ENCODE data around the gene BTBD17.

Gene BTBD17

DNA sequence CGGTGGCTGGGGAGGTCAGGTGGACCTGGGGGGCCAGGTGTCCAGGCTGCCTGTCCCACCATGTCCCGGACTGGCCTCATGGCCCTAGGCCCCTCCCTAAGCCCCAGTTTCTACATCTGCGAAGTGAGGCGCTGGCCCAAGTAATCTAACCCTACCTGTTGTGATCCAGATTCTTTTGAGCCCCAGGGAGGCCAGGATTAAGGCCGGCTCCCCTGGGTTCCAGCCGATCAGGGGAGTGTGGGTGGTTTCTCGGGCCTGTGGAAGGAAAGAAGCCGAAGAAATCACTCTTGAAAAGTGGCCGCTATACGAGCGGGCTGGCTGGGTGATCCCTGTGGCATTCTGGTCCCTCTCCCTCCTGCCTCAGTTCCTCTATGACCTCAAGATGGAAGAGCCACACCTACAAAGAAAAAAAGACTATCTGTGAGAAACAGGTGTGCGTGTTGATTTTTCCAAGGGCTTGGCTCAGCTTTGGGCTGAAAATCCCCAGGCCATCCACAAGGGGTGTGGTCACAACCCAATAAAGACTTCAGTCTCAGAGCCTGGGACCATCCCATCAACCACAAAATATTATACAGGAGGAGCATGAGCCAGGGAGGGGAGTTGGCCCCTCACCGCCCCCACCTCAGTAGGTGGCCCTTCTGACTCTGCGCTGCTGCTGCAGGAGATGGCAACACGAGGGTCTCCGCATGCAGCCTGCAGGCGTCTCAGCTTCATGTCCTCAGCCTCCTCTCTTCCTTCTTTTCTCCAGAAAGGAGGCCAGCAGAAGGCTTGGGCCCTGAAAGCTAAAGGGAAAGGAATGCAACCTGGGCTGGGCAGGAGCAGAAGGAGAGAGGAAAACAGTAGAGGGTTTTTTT lies 25.9 kb upstream of the BTBD17 start:
- DNase-seq (ENCODE audit: low spot score) = no peak

DNA sequence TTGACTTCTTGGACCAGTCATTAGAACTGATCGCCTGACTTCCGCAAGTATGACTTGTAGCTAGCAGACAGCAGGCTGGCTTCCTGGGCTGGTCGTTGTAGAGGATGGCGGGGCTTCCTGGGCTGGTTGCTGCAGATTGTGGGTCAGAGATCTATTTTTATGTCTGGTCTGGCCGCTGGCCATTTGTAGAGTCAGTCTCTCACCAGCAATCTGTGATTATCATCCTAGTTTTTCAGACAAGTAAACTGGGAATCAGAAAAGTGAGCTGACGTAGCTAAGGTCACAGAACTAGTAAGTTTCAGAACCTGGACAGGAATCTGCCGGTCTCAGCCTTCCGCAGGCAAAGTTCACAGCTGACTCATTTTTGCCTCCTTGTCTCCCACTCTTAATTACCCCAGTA lies 24.7 kb upstream of the BTBD17 start:
- DNase-seq (ENCODE audit: low spot score) = no peak

DNA sequence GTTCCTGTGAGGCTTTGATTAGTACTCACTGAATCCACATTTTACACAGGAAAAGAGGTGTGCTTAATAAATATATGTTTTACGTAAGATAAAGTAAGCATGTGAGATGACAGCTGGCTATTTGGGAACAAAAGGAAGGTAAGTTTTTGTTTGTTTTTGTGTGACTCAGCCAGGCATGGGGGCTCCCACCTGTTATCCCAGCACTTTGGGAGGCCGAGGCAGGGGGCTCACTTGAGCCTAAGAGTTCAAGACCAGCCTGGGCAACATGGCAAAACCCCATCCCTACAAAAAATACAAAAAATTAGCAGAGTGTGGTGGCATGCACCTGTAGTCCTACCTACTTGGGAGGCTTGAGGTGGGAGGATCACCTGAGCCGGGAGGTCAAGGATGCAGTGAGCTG lies 23.5 kb upstream of the BTBD17 start:
- DNase-seq (ENCODE audit: low spot score) = no peak

DNA sequence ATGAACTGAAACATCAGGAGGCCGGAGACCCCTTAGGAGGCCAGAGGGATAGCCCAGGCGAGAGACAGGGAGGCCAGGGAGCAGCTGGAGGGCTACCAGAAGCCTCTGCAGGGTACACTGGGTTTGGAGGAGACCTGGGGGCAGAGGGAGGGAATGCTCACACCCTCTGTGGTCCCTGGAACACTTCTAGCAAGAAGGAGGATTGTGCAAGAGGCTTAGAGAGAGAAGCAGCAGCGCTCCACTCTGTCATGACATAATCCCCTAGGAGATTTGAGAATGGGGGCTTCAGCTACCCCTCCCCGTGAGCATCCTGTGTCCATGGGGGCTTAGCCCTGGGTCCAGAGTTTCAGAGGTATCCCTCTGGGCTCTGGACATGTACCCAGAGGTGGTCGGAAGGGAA lies 21.5 kb upstream of the BTBD17 start:
- no peak for DNase-seq (ENCODE audit: low spot score)

DNA sequence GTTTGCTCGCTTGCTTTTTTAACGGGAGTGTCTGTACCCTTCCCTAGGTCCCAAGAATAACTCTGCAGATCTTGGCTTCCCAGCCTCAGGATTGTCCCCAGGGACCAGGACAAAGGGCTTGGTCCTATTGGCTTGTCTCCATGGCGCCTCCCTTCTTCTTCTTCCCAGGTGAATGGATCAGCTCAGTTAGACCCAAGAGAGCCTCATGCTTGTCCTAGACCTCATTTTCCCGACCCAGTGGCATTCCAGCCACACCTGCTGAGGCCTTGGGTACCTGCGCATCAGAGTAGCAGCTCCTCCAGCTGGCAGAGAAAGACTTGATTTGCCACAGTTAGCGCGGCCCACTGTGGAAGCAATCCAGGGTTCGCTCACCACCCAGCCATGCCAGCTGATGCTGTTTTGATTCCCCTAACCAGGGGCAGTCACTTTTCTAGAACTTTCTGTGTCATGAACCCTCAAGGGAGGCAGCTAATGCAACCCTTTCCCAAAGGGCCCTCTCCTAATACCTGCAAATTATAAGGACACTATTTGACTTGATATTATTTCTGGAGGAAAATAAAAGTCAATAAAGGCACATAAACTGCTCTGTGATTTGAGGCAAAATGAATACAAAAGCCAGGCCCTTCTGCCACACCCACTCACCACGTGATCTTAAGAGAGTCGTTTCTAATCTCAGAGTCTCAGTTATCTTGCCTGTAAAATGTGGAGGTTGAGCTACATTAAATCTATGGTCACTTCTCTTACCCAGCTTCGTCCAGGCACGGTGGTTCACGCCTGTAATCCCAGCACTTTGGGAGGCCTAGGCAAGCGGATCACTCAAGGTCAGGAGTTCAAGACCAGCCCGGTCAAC lies 19.5 kb upstream of the BTBD17 start:
- no peak for DNase-seq (ENCODE audit: low spot score)

DNA sequence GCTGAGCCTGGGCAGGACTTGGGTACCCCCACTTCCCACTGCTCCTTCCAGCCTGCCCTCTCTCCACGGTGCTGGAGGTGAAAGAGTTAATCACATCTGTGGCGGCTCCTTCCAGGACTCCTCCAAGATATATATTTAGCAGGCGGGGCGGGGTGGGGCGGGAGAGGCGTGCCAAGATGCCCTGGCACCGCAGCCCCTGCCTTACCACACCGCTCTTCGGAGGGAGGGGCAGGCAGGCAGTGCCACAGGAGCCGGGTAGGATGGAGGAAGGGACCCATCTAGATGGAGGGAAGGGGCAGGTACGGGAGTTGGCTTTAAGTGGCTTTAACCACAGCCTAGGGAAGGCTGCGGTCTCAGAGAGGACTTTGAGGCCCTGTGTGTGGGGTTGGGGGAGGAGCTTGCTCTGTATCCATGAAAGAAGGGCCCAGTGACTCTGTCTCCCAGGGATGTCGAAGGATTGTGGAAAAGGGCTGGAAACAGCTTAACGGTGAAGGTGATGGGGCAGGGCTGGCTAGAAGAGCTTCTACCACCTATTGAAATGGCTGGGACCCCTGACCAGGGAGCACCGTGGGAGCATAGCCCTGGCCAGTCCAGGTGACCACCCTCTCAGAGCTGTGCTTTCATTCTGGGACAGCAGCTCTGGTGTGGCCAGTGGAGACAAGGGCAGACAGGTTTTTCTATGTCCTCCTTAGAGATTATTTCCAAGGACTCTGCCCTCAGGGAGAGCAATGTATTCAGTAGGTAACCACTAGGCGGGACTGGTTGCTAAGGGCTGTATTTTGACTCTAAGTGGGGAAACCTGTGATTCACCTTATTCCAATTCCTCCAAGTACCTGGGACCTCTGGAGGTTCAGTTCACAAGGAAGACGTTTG lies 18.7 kb upstream of the BTBD17 start:
- peak; percentile 51 for DNase-seq (ENCODE audit: low spot score)

DNA sequence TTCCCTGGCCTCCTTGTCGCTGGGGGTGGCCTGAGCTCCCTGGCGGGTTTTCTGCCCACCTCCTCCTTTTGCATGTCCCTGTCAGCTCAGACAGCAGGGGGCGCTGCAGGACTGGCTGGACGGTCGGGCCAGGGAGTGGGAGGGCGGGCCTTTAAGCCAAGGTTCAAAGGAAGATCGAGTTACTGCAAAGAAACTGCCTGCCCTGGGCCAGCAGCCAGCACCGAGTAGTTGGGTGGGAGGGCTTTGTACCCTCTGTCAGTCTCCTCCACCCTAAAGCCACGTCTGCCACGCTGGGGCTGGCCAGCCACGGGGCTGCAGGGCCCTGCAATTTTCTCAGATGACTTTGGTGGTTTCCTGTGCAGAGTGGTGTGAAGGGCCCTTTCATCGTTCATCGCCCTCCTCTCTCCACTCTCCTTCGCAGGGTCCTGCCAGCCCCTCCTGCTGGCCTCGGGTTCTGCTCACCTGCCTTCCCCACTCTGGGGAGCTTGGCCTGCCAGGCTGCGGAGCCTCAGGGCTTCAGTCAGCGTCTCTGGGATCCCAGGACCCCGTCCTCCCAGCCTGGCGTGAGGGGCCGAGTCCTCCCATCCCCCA lies 17.9 kb upstream of the BTBD17 start:
- DNase-seq (ENCODE audit: low spot score) = peak; percentile 100

DNA sequence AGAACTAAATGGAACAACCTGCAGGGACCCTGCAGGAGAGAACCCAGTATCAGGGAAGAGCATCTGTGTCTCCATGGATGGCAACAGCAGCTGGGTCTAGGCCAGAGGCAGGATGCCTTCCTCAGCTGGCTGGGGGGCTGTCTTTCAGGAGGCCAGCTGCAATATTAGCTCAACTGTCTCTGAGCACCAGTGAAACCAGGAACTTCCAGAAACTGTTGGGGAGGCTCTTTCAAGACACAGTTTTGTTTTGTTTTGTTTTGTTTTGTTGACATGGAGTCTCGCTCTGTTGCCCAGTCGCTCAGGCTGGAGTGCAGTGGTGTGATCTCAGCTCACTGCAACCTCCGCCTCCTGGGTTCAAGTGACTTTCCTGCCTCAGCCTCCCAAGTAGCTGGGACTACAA lies 13.2 kb upstream of the BTBD17 start:
- DNase-seq (ENCODE audit: low spot score) = no peak

DNA sequence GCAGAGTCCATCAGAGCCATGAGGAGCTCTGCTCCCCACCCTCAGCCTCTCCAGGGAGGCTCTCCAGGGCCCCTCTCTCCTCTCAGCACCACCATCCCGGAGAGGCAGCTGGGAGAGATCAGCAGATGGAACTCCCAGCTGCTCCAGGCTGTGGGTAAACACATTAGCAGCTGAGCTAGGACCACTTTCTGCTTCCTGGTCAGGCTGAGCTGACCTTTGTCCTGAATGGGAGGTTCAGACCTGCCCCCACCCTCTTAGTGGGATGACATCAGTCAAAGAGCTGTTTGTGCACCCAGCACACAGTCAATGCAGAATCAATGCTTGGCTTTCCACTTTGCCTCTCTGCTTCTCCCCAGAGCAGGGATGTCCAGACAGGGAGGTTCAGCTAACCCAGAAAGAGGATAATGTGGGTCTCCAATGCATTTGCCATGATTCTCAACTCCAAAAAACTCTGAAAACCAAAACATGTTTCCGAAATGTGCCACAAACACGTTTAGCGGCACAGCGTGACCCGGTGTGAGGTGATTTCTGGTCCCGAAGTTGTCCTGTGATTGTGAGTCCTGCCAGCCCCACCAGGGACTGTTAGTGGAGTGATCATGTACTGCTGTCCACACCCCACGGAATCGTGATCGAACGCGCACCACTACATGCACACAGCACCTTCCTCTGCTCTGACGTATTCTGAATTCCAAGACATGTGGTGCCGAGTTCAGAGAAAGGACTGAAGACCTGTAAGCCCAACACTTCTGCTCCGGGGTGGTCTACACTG lies 12.4 kb upstream of the BTBD17 start:
- DNase-seq (ENCODE audit: low spot score) = no peak

DNA sequence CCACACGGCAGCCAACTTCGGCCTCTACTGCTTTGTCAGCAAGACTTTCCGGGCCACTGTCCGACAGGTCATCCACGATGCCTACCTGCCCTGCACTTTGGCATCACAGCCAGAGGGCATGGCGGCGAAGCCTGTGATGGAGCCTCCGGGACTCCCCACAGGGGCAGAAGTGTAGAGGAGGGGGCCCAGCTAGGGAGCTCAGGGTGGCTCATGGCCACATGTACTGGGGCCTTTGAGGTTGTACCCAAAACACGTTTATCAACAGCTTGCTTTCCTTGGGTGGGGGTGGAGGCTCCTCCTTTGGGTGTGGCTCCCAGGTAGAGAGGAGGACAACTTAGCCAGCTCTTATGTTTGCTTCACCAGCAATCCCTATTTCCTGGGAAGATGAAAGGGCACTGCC lies 10.8 kb upstream of the BTBD17 start:
- no peak for DNase-seq (ENCODE audit: low spot score)

DNA sequence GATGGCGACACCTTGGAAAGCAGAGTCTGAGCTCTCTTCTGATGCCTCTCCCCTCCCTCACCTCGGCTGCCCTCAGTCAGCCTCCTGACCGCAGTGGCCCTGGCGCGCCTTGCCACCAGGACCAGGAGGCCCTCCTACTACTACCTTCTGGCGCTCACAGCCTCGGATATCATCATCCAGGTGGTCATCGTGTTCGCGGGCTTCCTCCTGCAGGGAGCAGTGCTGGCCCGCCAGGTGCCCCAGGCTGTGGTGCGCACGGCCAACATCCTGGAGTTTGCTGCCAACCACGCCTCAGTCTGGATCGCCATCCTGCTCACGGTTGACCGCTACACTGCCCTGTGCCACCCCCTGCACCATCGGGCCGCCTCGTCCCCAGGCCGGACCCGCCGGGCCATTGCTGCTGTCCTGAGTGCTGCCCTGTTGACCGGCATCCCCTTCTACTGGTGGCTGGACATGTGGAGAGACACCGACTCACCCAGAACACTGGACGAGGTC lies 10.0 kb upstream of the BTBD17 start:
- no peak for DNase-seq (ENCODE audit: low spot score)

DNA sequence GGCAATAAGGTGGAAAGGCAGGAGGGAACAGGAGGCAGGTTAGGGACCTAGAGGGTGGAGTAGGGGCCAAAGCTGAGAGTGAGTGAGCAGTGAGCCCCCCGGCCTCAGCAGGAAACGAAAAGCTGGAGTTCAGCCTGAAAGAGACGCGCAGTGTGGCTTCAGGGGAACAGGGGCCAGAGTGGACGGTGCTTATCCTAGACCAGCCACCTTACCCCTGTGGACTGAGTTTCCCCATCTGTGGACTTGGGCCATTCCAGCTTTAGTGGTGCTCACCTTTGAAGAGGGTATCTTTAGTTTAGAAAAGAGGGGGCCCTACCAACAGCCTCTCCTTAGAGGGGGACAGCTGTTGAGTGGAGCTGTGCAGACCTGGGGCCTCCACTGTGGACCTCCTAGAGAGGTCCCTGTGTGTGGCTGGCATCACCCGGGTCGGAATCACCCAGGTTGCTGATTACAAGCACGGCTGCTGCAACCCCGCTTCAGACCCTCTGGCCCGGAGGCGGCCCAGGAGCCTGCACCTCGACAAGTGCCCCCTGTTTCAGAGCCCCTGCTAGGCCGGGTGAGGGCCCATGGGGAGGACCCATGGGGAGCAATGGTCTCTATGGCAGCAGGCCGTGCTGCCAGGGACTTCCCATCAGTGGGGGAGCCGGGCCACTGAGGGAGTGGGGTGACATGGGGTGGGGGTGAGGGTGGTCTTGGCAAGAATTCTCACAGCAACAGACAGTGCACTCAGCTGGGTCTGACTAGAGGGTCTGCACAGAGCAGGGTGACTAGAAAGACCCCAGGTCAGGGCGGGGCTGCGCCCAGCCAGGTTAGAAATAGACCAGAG lies 8.2 kb upstream of the BTBD17 start:
- DNase-seq (ENCODE audit: low spot score) = no peak

DNA sequence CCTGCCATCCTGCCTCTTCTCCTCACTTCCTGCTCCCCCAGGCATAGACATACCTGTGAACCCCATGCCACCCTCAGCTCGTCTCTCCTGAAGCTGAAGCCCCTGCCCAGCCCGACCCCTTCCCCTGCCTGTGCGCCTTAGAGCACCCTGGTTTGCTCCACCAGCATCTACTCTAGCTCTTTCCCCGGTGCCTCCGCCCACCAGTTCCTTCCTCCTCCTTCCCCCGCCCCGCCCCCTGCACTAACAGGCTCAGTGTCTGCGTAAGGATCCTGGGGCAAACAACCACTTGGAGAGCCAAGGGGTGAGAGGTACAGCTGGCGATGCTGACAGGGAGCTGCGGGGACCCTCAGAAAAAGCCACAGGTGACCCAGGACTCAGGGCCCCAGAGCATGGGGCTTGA lies 7.6 kb upstream of the BTBD17 start:
- DNase-seq (ENCODE audit: low spot score) = peak; percentile 76

DNA sequence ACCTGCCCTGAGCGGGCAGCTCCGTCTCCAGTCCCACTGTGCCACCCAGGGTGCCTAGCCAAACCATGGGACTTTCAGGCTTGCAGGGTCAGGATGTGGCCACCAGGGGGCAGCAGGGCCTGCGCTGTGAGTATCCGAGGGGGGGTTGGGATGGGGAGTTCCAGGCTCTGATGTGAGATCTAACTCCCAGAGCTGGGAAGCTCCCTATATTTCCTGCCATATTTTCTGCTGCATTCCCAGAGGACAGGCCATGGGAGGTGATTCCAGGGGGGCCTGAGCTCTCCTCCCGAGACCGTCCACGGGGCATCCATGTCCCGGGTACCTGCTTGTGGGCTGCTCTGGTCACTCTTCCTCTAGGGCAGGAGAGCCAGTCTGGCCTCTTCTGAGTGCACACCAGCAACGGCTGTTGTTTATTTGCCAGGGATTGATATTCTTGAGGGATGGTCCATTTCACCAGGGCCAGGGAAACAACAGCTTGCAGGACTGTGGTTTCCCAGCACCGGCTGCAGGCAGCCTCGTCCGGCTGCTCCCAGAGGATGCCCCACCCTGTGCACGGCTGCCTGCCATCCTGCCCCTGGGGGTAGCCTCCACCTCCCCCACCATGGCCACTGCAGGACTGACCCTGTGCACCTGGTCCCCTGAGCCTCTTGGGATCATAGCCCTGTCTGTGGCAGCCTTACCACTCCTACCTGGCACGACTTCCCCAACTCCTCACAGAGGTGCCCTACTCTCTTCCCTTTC lies 6.8 kb upstream of the BTBD17 start:
- DNase-seq (ENCODE audit: low spot score) = peak; percentile 92

DNA sequence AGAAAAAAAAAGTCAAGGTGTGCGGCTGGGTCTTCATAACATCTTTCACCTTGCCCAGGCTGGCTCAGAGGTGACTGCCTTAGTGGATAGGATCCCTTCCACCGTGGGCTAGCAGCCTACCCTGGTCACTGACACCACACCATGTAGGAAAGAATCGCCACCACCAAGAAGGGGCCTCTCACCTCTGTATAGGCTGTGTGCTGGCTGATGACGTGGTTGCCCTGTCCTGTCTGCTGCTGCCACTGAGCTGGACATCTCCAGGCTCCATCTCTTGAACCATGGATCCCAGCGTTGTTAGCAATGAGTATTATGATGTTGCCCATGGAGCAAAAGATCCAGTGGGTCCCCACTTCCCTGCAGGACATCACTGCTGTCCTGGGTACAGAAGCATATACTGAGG lies 5.5 kb upstream of the BTBD17 start, which contains the start of gene GPR142:
Gene GPR142, plus strand, starts transcription at position 301 of the 400 bp plus-strand sequence. CDS start 2,035 bp downstream, outside the sequence.
- no peak for DNase-seq (ENCODE audit: low spot score)

DNA sequence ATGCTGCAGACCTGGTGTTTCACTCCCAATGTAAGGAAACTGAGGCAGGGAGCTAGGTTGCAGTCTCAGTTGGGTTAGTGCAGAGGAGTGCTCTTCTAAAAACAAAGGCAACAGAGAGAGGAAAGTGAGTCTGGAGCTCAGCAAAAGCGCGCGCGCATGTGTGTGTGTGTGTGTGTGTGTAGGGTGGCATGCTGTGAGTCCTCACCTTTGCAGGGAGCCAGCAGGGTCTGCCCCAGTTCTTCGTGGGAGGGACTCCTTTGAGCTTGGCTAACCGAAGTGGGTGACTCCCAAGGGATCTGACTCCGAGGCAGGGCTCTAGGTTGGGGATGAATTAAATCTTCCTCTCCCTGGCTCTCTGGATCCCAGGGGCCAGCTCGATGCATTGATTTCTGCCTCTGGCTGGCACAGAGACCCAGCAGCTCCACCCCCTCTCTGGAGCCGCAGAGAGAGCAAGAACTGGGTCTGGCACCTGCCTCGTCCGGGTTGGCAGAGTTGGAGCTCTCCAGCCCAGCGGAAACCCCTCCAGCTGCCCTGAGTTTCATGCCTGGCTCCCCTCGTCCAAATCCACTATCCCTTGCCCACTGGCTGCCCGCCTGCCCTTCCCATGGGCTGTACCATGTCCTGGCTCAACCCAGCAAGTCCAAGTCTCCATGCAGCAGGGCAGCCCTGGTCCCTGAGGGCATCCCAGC lies 1.3 kb upstream of the BTBD17 start:
- no peak for DNase-seq (ENCODE audit: low spot score)

DNA sequence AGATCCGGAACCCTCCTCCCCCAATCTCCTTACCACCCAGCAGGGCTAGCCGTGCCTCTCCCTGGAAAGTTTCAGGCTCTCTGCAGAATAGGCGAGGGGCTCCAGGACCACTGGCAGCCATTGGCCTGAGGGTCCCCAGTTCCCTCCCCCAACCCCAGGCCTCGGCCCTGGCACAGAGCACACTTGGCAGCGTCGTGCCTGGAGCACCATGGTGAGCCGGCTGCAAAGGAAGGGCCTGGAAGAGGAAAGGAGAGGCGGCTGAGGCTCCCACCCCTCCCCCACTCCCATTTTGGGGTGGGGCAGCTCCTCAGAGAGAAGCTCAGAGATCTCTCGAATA lies 369 bp upstream of the BTBD17 start:
- no peak for DNase-seq (ENCODE audit: low spot score)

DNA sequence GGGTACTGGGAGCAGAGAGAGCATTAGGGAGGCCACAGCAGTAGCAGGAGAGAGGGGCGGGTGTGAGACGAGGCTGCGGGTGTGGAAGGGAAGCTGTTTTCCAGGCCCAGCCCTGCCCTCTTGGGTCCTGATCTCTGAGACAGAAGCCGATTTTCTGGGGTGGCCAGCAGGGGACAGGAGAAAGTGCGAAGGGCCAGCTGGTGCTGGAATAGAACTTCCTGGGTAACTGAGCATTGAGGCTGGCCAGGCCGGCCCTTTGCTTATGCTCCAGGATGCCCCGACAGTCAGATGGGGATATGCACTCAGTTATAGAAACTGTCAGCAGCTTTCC lies 804 bp downstream of the BTBD17 start:
- no peak for DNase-seq (ENCODE audit: low spot score)

DNA sequence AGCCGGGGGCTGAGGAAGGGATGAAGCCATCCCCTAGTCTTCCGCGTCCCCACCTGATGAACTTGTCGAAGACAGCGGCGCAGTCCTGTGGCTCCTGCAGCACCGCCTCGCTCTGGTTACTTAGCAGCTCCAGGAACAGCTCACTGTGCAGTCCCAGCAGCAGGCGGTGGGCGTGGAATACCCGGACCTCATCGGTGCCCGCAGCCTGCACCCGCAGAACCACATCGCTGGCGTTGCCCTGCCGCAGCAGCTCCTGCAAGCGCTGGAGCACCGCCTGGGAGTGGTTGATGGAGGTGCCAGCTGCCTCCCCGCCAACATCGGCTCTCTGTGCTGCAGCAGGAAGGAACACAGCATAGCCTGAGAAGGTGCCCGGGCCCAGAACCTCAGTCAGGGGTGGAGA lies 1.8 kb downstream of the BTBD17 start:
- DNase-seq (ENCODE audit: low spot score) = no peak

Data from ecto neural progenitor cell (in vitro differentiated cells).